ENCODE results near the gene GMEB2. TPM values are rescaled to one million over a fixed set of nuclear protein-coding genes. Genes with fewer than 3 reads are reported as not detected.

Gene GMEB2
- total RNA-seq (7.4 and 10.9 TPM in 2 replicates), polyA plus RNA-seq (6.3 and 7.9 TPM in 2 replicates), polyA minus RNA-seq (ENCODE audit: low replicate concordance) (9.4 and 10.5 TPM in 2 replicates)
- 7.2 and 8.5 TPM in 2 replicates for polyA plus RNA-seq (2012)

DNA sequence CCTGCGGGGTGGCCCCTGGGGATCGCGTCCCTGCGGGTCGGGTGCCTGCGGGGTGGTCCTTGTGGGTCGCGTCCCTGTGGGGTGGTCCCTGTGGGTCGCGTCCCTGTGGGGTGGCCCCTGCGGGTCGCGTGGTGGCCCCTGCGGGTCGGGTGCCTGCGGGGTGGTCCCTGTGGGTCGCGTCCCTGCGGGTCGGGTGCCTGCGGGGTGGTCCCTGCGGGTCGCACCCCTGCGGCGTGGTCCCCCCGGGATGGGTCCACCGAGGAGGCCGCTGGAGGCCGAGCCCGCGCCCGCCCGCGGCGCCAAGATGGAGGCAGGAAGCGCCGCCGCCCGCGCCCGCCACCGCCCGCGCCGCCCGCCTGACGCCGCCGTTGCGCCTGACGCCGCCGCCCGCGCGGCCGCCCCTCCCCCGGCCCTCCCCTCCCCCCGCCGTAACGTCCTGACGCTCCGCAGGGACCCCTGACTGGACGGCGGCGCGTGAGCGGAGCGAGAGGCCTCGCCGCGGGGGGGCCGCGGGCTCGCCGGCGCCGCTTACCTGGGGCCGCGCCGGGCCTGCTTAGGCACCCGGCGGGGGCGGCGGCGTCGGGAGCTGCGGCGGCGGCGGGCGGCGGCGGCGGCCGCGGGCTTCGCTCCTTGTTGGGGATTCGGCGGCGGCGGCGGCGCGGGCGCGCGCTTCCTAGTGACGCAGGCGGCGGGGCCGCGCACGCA is at the start of gene GMEB2:
GMEB2 (minus strand) TSS at position 678 of the 705 bp plus-strand sequence. CDS start 7,704 bp downstream, outside the sequence.
- Histone ChIP-seq H2AFZ (ENCODE audit: low read length) (peak within 1 kb of the TSS; percentile 68), H4K20me1 (ENCODE audit: control insufficient read depth, extremely low read depth, insufficient read depth, low read length) (no peaks in the 10 kb centered on the region), H3K9me3 (ENCODE audit: control insufficient read depth, insufficient read depth, low read depth, low read length) (no peaks in the 10 kb centered on the region), H3K27me3 (ENCODE audit: control insufficient read depth, insufficient read depth, low read length) (no peaks in the 10 kb centered on the region), H3K9ac (ENCODE audit: insufficient read depth, low read length) (peak within 1 kb of the TSS; percentile 96), H3K4me3 (replicated peaks in 1 of 4; ENCODE audit: control extremely low read depth in 1 of 4, insufficient read depth in 1 of 4, low read depth in 3 of 4, low read length in 4 of 4) (peak within 1 kb of the TSS; percentile 74 to 96 (median 95)), H3K36me3 (ENCODE audit: control insufficient read depth, insufficient read depth, low read length) (no peaks in the 10 kb centered on the region), H3K4me2 (ENCODE audit: extremely low read depth, insufficient read depth, low read length) (peak within 1 kb of the TSS; percentile 95), H3K4me1 (ENCODE audit: control insufficient read depth, extremely low read depth, insufficient read depth, low read length) (no peaks in the 10 kb centered on the region), H3K79me2 (ENCODE audit: control insufficient read depth, insufficient read depth, low read length) (peaks cover 45% of the 10 kb centered on the region), H3K27ac (ENCODE audit: insufficient read depth, low read length) (peak within 1 kb of the TSS; percentile 97)
- TF ChIP-seq EZH2 (IDR thresholded peaks at IDR 0.05; ENCODE audit: low read length, missing control alignments), result no peak
- TF ChIP-seq CTCF (conservative IDR thresholded peaks at IDR 0.05 in 1 of 2, IDR thresholded peaks at IDR 0.05 in 1 of 2; ENCODE audit: low read depth in 1 of 2, low read length in 2 of 2), result no peak
- peak in 1 of 2 donors; percentile 74 for DNase-seq (ENCODE audit: low read depth in 2 of 2)

DNA sequence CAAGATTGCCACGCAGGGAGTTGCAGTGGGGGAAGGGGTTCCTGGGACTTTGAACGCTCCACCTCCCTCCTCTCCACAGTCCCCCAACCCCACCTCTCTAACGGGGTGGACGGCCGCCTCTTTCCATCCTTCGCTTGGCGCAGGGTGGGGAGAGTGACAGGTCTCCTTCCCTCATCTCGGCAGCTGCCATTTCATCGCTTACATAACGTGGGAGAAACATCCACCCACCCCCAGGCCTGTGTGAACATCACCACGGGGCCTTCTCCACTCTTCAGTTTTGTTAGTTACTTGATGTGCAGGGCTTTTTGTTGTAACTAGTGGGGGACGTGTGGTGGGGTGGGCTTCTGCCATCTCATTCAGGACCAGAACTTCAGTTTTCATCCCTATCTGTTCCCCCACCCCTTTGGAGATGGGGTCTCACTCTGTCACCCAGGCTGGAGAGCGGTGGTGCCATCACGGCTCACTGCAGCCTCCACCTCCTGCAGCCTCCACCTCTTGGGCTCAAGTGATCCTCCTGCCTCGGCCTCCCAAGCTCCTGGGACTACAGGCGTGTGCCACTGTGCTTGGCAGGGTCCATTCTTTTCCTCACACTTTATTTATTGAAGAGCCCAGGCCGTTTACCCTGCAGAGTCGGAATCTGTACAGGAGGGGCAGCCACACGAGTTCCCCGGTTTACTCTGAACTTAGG is 48.9 kb upstream of the GMEB2 start:
- Histone ChIP-seq H3K9ac (ENCODE audit: insufficient read depth, low read length) (no peak overlapping the region), H3K4me2 (ENCODE audit: extremely low read depth, insufficient read depth, low read length) (no peak overlapping the region), H3K36me3 (ENCODE audit: control insufficient read depth, insufficient read depth, low read length) (peaks cover 37% of the 10 kb centered on the region), H4K20me1 (ENCODE audit: control insufficient read depth, extremely low read depth, insufficient read depth, low read length) (no peaks in the 10 kb centered on the region), H3K27ac (ENCODE audit: insufficient read depth, low read length) (no peak overlapping the region), H3K4me3 (replicated peaks in 1 of 4; ENCODE audit: control extremely low read depth in 1 of 4, insufficient read depth in 1 of 4, low read depth in 3 of 4, low read length in 4 of 4) (no peak overlapping the region), H2AFZ (ENCODE audit: low read length) (no peak overlapping the region), H3K79me2 (ENCODE audit: control insufficient read depth, insufficient read depth, low read length) (no peaks in the 10 kb centered on the region), H3K27me3 (ENCODE audit: control insufficient read depth, insufficient read depth, low read length) (no peaks in the 10 kb centered on the region), H3K4me1 (ENCODE audit: control insufficient read depth, extremely low read depth, insufficient read depth, low read length) (no peaks in the 10 kb centered on the region), H3K9me3 (ENCODE audit: control insufficient read depth, insufficient read depth, low read depth, low read length) (no peaks in the 10 kb centered on the region)
- TF ChIP-seq CTCF (conservative IDR thresholded peaks at IDR 0.05 in 1 of 2, IDR thresholded peaks at IDR 0.05 in 1 of 2; ENCODE audit: low read depth in 1 of 2, low read length in 2 of 2) (no peak), EZH2 (IDR thresholded peaks at IDR 0.05; ENCODE audit: low read length, missing control alignments) (no peak)
- DNase-seq (ENCODE audit: low read depth in 2 of 2), result no peak

GRCh38 chr20:63673951-63674350 is 47.0 kb upstream of the GMEB2 start:
- no peak for DNase-seq (ENCODE audit: low read depth in 2 of 2)
- Histone ChIP-seq H2AFZ (ENCODE audit: low read length) (no peak overlapping the region), H3K36me3 (ENCODE audit: control insufficient read depth, insufficient read depth, low read length) (peaks cover 27% of the 10 kb centered on the region), H3K4me3 (replicated peaks in 1 of 4; ENCODE audit: control extremely low read depth in 1 of 4, insufficient read depth in 1 of 4, low read depth in 3 of 4, low read length in 4 of 4) (no peak overlapping the region), H3K27me3 (ENCODE audit: control insufficient read depth, insufficient read depth, low read length) (no peaks in the 10 kb centered on the region), H3K9me3 (ENCODE audit: control insufficient read depth, insufficient read depth, low read depth, low read length) (no peaks in the 10 kb centered on the region), H3K4me2 (ENCODE audit: extremely low read depth, insufficient read depth, low read length) (no peak overlapping the region), H3K27ac (ENCODE audit: insufficient read depth, low read length) (no peak overlapping the region), H3K9ac (ENCODE audit: insufficient read depth, low read length) (no peak overlapping the region), H3K79me2 (ENCODE audit: control insufficient read depth, insufficient read depth, low read length) (no peaks in the 10 kb centered on the region), H4K20me1 (ENCODE audit: control insufficient read depth, extremely low read depth, insufficient read depth, low read length) (no peaks in the 10 kb centered on the region), H3K4me1 (ENCODE audit: control insufficient read depth, extremely low read depth, insufficient read depth, low read length) (no peaks in the 10 kb centered on the region)
- TF ChIP-seq CTCF (conservative IDR thresholded peaks at IDR 0.05 in 1 of 2, IDR thresholded peaks at IDR 0.05 in 1 of 2; ENCODE audit: low read depth in 1 of 2, low read length in 2 of 2) (no peak), EZH2 (IDR thresholded peaks at IDR 0.05; ENCODE audit: low read length, missing control alignments) (no peak)
